ENCODE data around the gene PRR11.
"Not testable (repeated sequence)": the region's sequence is repeated elsewhere in the genome, so short reads cannot be mapped to it uniquely, and the experiment has no call there.

The PRR11 gene

GRCh38 chr17:59219992-59220327 is 64.4 kb downstream of the PRR11 start:
- Histone ChIP-seq H3K27me3 (no peaks in the 10 kb centered on the region), H3K9me3 (no peaks in the 10 kb centered on the region), H3K4me1 (no peaks in the 10 kb centered on the region), H3K4me3 (ENCODE audit: low read depth, low read length) (peak overlapping the region; percentile 93), H3K36me3 (no peaks in the 10 kb centered on the region)
- TF ChIP-seq CTCF (IDR thresholded peaks at IDR 0.05; ENCODE audit: low read depth, low read length): no peak
- no peak for DNase-seq

GRCh38 chr17:59220328-59221158 is 65.0 kb downstream of the PRR11 start, which contains the start of gene GDPD1:
GDPD1 (plus strand) TSS chr17:59220511; CDS start chr17:59220610, 99 bp downstream.
- Histone ChIP-seq H3K36me3 (no peaks in the 10 kb centered on the region), H3K4me3 (ENCODE audit: low read depth, low read length) (peak within 1 kb of the TSS; percentile 93), H3K4me1 (no peaks in the 10 kb centered on the region), H3K27me3 (no peaks in the 10 kb centered on the region), H3K9me3 (no peaks in the 10 kb centered on the region)
- peak; percentile 99 for DNase-seq
- peak; percentile 56 for TF ChIP-seq CTCF (IDR thresholded peaks at IDR 0.05; ENCODE audit: low read depth, low read length)

DNA sequence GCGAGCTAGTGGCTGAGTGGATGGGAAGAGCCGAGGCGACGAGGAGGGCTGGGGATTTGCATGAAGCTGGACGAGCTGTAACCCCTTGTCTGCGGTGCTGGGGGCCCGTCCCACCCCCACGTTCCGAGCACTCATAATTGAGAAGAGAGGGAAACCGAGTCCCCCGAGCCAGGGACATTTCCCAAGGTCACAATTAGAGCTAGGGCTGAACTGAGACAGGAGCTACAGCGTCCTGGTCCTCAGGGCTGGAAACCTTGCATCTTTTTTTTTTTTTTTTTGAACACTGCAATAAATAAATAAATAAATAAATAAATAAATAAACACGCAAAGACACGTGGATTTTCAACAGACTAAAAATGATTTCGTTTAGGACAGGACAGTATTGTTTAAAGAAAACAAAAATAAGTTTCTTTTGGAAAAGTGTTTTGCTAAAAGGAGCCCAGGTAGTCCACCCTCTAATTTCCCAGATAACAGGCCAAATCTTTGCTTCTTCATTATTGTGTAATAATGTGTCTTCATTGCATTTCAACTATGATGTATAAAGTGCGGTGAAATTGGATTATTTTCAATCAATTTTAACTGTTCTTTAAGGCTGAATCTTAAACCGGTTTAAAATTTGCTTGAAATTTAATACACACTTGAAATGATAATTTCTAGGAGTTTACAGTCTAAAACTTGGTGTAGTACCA is 65.8 kb downstream of the PRR11 start:
- TF ChIP-seq CTCF (IDR thresholded peaks at IDR 0.05; ENCODE audit: low read depth, low read length): no peak
- no peaks in the 10 kb centered on the region for H3K9me3 ChIP-seq
- H3K4me1 ChIP-seq: no peaks in the 10 kb centered on the region
- no peaks in the 10 kb centered on the region for H3K27me3 ChIP-seq
- no peaks in the 10 kb centered on the region for H3K36me3 ChIP-seq
- peak overlapping the region; percentile 93 for H3K4me3 ChIP-seq (ENCODE audit: low read depth, low read length)
- peak; percentile 45 for DNase-seq

DNA sequence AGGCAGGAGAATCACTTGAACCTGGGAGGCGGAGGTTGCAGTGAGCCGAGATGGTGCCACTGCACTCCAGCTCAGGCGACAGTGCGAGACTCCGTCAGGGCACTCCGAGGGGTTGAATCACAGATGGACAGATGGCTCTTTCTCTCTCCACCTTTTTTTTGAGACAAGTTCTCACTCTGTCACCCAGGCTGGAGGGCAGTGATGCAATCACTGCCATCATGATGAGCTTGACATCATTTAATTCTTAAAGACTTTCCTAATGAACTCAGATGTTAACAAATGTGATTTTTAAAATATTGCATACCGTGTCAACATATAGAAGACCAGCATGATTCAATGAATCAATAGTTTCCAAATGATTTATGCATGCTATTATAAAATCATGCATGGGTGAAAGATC is 68.3 kb downstream of the PRR11 start:
- H3K4me3 ChIP-seq (ENCODE audit: low read depth, low read length): no peak overlapping the region
- DNase-seq: no peak
- no peaks in the 10 kb centered on the region for H3K36me3 ChIP-seq
- H3K9me3 ChIP-seq: no peaks in the 10 kb centered on the region
- no peak for TF ChIP-seq CTCF (IDR thresholded peaks at IDR 0.05; ENCODE audit: low read depth, low read length)
- H3K4me1 ChIP-seq: no peaks in the 10 kb centered on the region
- no peaks in the 10 kb centered on the region for H3K27me3 ChIP-seq

GRCh38 chr17:59228588-59228987 is 73.0 kb downstream of the PRR11 start:
- H3K27me3 ChIP-seq; DNase-seq; H3K4me3 ChIP-seq (ENCODE audit: low read depth, low read length); H3K4me1 ChIP-seq; H3K9me3 ChIP-seq; H3K36me3 ChIP-seq: not testable (repeated sequence)

- no peaks in the 10 kb centered on the region for H3K4me1 ChIP-seq
- no peaks in the 10 kb centered on the region for H3K36me3 ChIP-seq
- H3K9me3 ChIP-seq: no peaks in the 10 kb centered on the region
- TF ChIP-seq CTCF (IDR thresholded peaks at IDR 0.05; ENCODE audit: low read depth, low read length): no peak
- no peak overlapping the region for H3K4me3 ChIP-seq (ENCODE audit: low read depth, low read length)
- no peak for DNase-seq
- no peaks in the 10 kb centered on the region for H3K27me3 ChIP-seq
These were observed 75.2 kb downstream of the PRR11 start for GRCh38 chr17:59230764-59231163.
